H9 (cell line): ENCODE results near the gene RPA4. TPM values are rescaled to one million over a fixed set of nuclear protein-coding genes. Genes with fewer than 3 reads are reported as not detected.

Experiments
- DNase-seq: peaks from one replicate; pipeline ENCODE4 v3.0.0-alpha.2; 2017
- H2AFZ ChIP-seq: one replicate; pipeline ENCODE4 v1.6.1; 2013; ENCODE audit warnings: mild to moderate bottlenecking, low read length, control low read depth, moderate library complexity
- H2AK5ac ChIP-seq: 2 replicates; pipeline ENCODE4 v1.6.1; 2013; ENCODE audit warnings: low read length, control low read depth, mixed read lengths; ENCODE audit not compliant: insufficient read length
- H2BK120ac ChIP-seq: one replicate; pipeline ENCODE4 v1.6.1; 2013; ENCODE audit warnings: low read depth, mild to moderate bottlenecking, low read length, control low read depth, inconsistent platforms; ENCODE audit not compliant: poor library complexity, severe bottlenecking
- H2BK12ac ChIP-seq: 2 replicates; pipeline ENCODE4 v1.6.1; 2013; ENCODE audit warnings: low read length, control low read depth, mixed read lengths, low read depth; ENCODE audit not compliant: insufficient read length
- H2BK15ac ChIP-seq: 2 replicates; pipeline ENCODE4 v1.6.1; 2013; ENCODE audit warnings: low read depth, low read length, control low read depth
- H2BK20ac ChIP-seq: one replicate; pipeline ENCODE4 v1.6.1; 2013; ENCODE audit warnings: low read depth, mild to moderate bottlenecking, low read length, control low read depth, inconsistent platforms; ENCODE audit not compliant: poor library complexity, severe bottlenecking
- H2BK5ac ChIP-seq: 2 replicates; pipeline ENCODE4 v1.6.1; 2013; ENCODE audit warnings: low read length, control low read depth, mixed read lengths; ENCODE audit not compliant: insufficient read length
- H3K14ac ChIP-seq: 2 replicates; pipeline ENCODE4 v1.6.1; 2013; ENCODE audit warnings: low read length, control low read depth; ENCODE audit not compliant: insufficient read depth
- H3K18ac ChIP-seq: 2 replicates; pipeline ENCODE4 v1.6.1; 2013; ENCODE audit warnings: low read depth, mild to moderate bottlenecking, mixed read lengths, low read length, control low read depth; ENCODE audit not compliant: insufficient read length
- H3K23ac ChIP-seq: 2 replicates; pipeline ENCODE4 v1.6.1; 2013; ENCODE audit warnings: low read length, control low read depth, mixed read lengths, low read depth; ENCODE audit not compliant: insufficient read length
- H3K23me2 ChIP-seq: 2 replicates; pipeline ENCODE4 v1.6.1; 2013; ENCODE audit warnings: low read depth, mild to moderate bottlenecking, mixed read lengths, low read length, control low read depth; ENCODE audit not compliant: insufficient read length, poor library complexity, severe bottlenecking
- H3K27ac ChIP-seq: 2 replicates; pipeline ENCODE4 v1.5.1; 2013; ENCODE audit warnings: low read length, control low read depth, mixed read lengths, low read depth; ENCODE audit not compliant: insufficient read length
- H3K27me3 ChIP-seq: 2 replicates; pipeline ENCODE4 v1.6.1; 2013; ENCODE audit warnings: low read length, control low read depth, inconsistent platforms; ENCODE audit not compliant: insufficient read depth
- H3K4ac ChIP-seq: 2 replicates; pipeline ENCODE4 v1.6.1; 2013; ENCODE audit warnings: low read depth, mild to moderate bottlenecking, control low read depth, inconsistent platforms, low read length, moderate library complexity
- H3K4me1 ChIP-seq: 2 replicates; pipeline ENCODE4 v1.6.1; 2013; ENCODE audit warnings: low read length, control low read depth, inconsistent platforms; ENCODE audit not compliant: insufficient read depth
- H3K4me2 ChIP-seq: 2 replicates; pipeline ENCODE4 v1.6.1; 2013; ENCODE audit warnings: low read length, control low read depth, mixed read lengths; ENCODE audit not compliant: insufficient read length, insufficient read depth
- H3K56ac ChIP-seq: 2 replicates; pipeline ENCODE4 v1.6.1; 2013; ENCODE audit warnings: low read depth, mild to moderate bottlenecking, mixed read lengths, low read length, control low read depth; ENCODE audit not compliant: insufficient read length
- H3K79me1 ChIP-seq: 2 replicates; pipeline ENCODE4 v1.6.1; 2013; ENCODE audit warnings: low read depth, mild to moderate bottlenecking, moderate library complexity, low read length, control low read depth, inconsistent platforms; ENCODE audit not compliant: insufficient read depth, poor library complexity, severe bottlenecking
- H3K79me2 ChIP-seq: 2 replicates; pipeline ENCODE4 v1.6.1; 2013; ENCODE audit warnings: low read length, control low read depth, inconsistent platforms; ENCODE audit not compliant: insufficient read depth
- H3K9ac ChIP-seq: 2 replicates; pipeline ENCODE4 v1.6.1; 2013; ENCODE audit warnings: low read length, control low read depth, mixed read lengths; ENCODE audit not compliant: insufficient read length; ENCODE audit errors: extremely low read depth
- H3K9me3 ChIP-seq: one replicate; pipeline ENCODE4 v1.6.1; 2013; ENCODE audit warnings: low read depth, low read length, inconsistent platforms; ENCODE audit not compliant: control insufficient read depth
- H3T11ph ChIP-seq: one replicate; pipeline ENCODE4 v1.6.1; 2013; ENCODE audit warnings: mild to moderate bottlenecking, low read length, control low read depth, inconsistent platforms
- H4K20me1 ChIP-seq: one replicate; pipeline ENCODE4 v1.6.1; 2013; ENCODE audit not compliant: control insufficient read depth, insufficient read length, insufficient read depth
- H4K5ac ChIP-seq: 2 replicates; pipeline ENCODE4 v1.6.1; 2013; ENCODE audit warnings: low read depth, mild to moderate bottlenecking, mixed read lengths, low read length, control low read depth; ENCODE audit not compliant: insufficient read length
- H4K8ac ChIP-seq: replicated peaks from 2 replicates; pipeline ENCODE4 v1.6.1; 2013; ENCODE audit warnings: low read length, control low read depth, mixed read lengths, low read depth; ENCODE audit not compliant: insufficient read length
- H4K91ac ChIP-seq: 2 replicates; pipeline ENCODE4 v1.6.1; 2013; ENCODE audit warnings: low read depth, mild to moderate bottlenecking, moderate library complexity, mixed read lengths, low read length, control low read depth; ENCODE audit not compliant: insufficient read length
- H3K27ac Mint-ChIP-seq, 3 experiments: 2 replicates in 2 of 3; 3 replicates in 1 of 3; pipeline ENCODE4 v1.8.0; 2020 to 2021; ENCODE audit warnings: mixed read lengths in 3 of 3, mild to moderate bottlenecking in 1 of 3, moderate library complexity in 1 of 3
- H3K27me3 Mint-ChIP-seq: 2 replicates; pipeline ENCODE4 v1.8.0; 2021; ENCODE audit warnings: low read depth, mild to moderate bottlenecking, moderate library complexity, mixed read lengths
- H3K36me3 Mint-ChIP-seq, 3 experiments: 2 replicates in 2 of 3; 3 replicates in 1 of 3; pipeline ENCODE4 v1.8.0; 2020 to 2021; ENCODE audit warnings: low read depth in 3 of 3, mixed read lengths in 3 of 3; ENCODE audit not compliant: insufficient read depth in 1 of 3
- H3K4me1 Mint-ChIP-seq, 2 experiments: 2 replicates each; pipeline ENCODE4 v1.8.0; 2020; ENCODE audit warnings: mixed read lengths in 2 of 2
- H3K4me3 Mint-ChIP-seq, 2 experiments: 2 replicates in 1 of 2; 3 replicates in 1 of 2; pipeline ENCODE4 v1.8.0; 2020 to 2021; ENCODE audit warnings: mild to moderate bottlenecking in 2 of 2, mixed read lengths in 2 of 2, moderate library complexity in 1 of 2
- H3K9me3 Mint-ChIP-seq, 2 experiments: 2 replicates in 1 of 2; 3 replicates in 1 of 2; pipeline ENCODE4 v1.8.0; 2020; ENCODE audit warnings: mild to moderate bottlenecking in 2 of 2, mixed read lengths in 2 of 2, moderate library complexity in 1 of 2
- CTCF ChIP-seq: fragments of 200-600 bp; sonication (generic); conservative IDR thresholded peaks from 3 replicates; pipeline ENCODE4 v1.8.0; 2021; ENCODE audit warnings: antibody characterized with exemption, mild to moderate bottlenecking
- WGBS: extraction: QIAGEN DNeasy Blood & Tissue Kit; methylation state at CpG from one replicate; pipeline ENCODE4 v1.1.7; 2013; ENCODE audit warnings: missing lambda C conversion rate, low lambda C conversion rate, mixed read lengths; ENCODE audit not compliant: insufficient read length; ENCODE audit errors: extremely low coverage; 5-methylcytosine and 5-hydroxymethylcytosine counted together
- total RNA-seq: library from RNA; stranded (reverse); gene quantifications from 2 replicates; pipeline ENCODE4 v1.2.1, GENCODE V29; 2021

RPA4 gene
- total RNA-seq, 1 experiment from 2014 or later = 1.0 TPM

- H3K4me1 ChIP-seq = no peaks in the 10 kb centered on the region; the same call in 1 of the 2 replicates
- no peaks in the 10 kb centered on the region for H3K9me3 ChIP-seq
- no peaks in the 10 kb centered on the region for H4K20me1 ChIP-seq
- no peak overlapping the region for H3K27ac ChIP-seq
- no peak overlapping the region for H2AK5ac ChIP-seq
- H3K27me3 Mint-ChIP-seq = no peaks in the 10 kb centered on the region
- no peaks in the 10 kb centered on the region for H3K79me1 ChIP-seq
- no peak overlapping the region for H4K5ac ChIP-seq
- no CpG with 5 or more reads among the region's 2 CpGs for WGBS
- H3K9ac ChIP-seq = no peak overlapping the region
- no peak overlapping the region for H3K4me2 ChIP-seq
- H2BK15ac ChIP-seq = no peak overlapping the region
- TF ChIP-seq CTCF = no peak
- no peaks in the 10 kb centered on the region for H3K36me3 Mint-ChIP-seq
- no peak overlapping the region for H2BK20ac ChIP-seq
- DNase-seq = no peak
- no peak overlapping the region for H3K27ac Mint-ChIP-seq
- no peaks in the 10 kb centered on the region for H3K79me2 ChIP-seq
- peaks cover 8 to 9% of the 10 kb centered on the region in 2 experiments for H3K4me1 Mint-ChIP-seq
- H2BK5ac ChIP-seq = no peak overlapping the region
- H3K14ac ChIP-seq = no peak overlapping the region
- H3K4ac ChIP-seq = no peak overlapping the region
- no peaks in the 10 kb centered on the region for H3K9me3 Mint-ChIP-seq
- H4K91ac ChIP-seq = no peak overlapping the region
- H2BK12ac ChIP-seq = no peak overlapping the region
- H3K23me2 ChIP-seq = no peaks in the 10 kb centered on the region
- H3K27me3 ChIP-seq = no peaks in the 10 kb centered on the region
- no peak overlapping the region for H2AFZ ChIP-seq
- no peak overlapping the region for H3K23ac ChIP-seq
- H3K18ac ChIP-seq = no peak overlapping the region
- H4K8ac ChIP-seq = no peak overlapping the region
- H3K56ac ChIP-seq = no peak overlapping the region
- H3K4me3 Mint-ChIP-seq = no peak overlapping the region
- H3T11ph ChIP-seq = no peak overlapping the region
- H2BK120ac ChIP-seq = no peak overlapping the region
Measured at GRCh38 chrX:96906741-96907140, 23.0 kb downstream of the RPA4 start.
